Cardiac muscle cell (in vitro differentiated cells and primary cell): ENCODE results near the gene B2M. TPM values are rescaled to one million over a fixed set of nuclear protein-coding genes. Genes with fewer than 3 reads are reported as not detected.
A peak's percentile ranks its signal among the peaks of the same experiment; 100 is the strongest.

ENCODE experiments used
- DNase-seq, 2 donors: peaks; one replicate each; pipeline versions ENCODE4 v3.0.0 to v3.0.0-alpha.2; 2010 to 2017; ENCODE audit warnings: low read depth in 1 of 2, low spot score in 1 of 2
- H3K27ac ChIP-seq: fragments of 200-600 bp; sonication (generic); 2 replicates; pipeline ENCODE4 v1.5.1; 2016
- H3K27me3 ChIP-seq: fragments of 200-600 bp; sonication (generic); 2 replicates; pipeline ENCODE4 v1.6.0; 2016; ENCODE audit warnings: control low read depth
- H3K36me3 ChIP-seq: fragments of 200-600 bp; sonication (generic); 2 replicates; pipeline ENCODE4 v1.5.1; 2016; ENCODE audit warnings: control low read depth
- H3K4me1 ChIP-seq: fragments of 200-600 bp; sonication (generic); 2 replicates; pipeline ENCODE4 v1.8.1; 2017; ENCODE audit warnings: low read depth, mild to moderate bottlenecking, mixed run types
- H3K4me3 ChIP-seq: fragments of 200-600 bp; sonication (generic); 2 replicates; pipeline ENCODE4 v1.5.1; 2016; ENCODE audit warnings: mild to moderate bottlenecking
- H3K9me3 ChIP-seq: fragments of 200-600 bp; sonication (generic); 2 replicates; pipeline ENCODE4 v1.5.1; 2017; ENCODE audit warnings: low read depth, mild to moderate bottlenecking, control low read depth
- CTCF ChIP-seq: IDR thresholded peaks from 2 replicates; pipeline ENCODE4 v1.5.1; 2012; ENCODE audit warnings: low read depth, mild to moderate bottlenecking, low read length
- polyA plus RNA-seq: library from polyadenylated mRNA; unstranded; fragments of >200 nt; fragmentation: Nextera tagmentation; extraction: Ambion mirVana; gene quantifications from 2 replicates; pipeline ENCODE4 v1.2.1, GENCODE V29; 2016
- total RNA-seq: library from RNA; depleted of rRNA; stranded (reverse); fragments of >200 nt; gene quantifications from 2 replicates; pipeline ENCODE4 v1.2.3, GENCODE V29; 2016

Gene B2M
- total and polyA plus RNA-seq, 2 experiments from 2014 or later = 170 to 759 TPM

DNA sequence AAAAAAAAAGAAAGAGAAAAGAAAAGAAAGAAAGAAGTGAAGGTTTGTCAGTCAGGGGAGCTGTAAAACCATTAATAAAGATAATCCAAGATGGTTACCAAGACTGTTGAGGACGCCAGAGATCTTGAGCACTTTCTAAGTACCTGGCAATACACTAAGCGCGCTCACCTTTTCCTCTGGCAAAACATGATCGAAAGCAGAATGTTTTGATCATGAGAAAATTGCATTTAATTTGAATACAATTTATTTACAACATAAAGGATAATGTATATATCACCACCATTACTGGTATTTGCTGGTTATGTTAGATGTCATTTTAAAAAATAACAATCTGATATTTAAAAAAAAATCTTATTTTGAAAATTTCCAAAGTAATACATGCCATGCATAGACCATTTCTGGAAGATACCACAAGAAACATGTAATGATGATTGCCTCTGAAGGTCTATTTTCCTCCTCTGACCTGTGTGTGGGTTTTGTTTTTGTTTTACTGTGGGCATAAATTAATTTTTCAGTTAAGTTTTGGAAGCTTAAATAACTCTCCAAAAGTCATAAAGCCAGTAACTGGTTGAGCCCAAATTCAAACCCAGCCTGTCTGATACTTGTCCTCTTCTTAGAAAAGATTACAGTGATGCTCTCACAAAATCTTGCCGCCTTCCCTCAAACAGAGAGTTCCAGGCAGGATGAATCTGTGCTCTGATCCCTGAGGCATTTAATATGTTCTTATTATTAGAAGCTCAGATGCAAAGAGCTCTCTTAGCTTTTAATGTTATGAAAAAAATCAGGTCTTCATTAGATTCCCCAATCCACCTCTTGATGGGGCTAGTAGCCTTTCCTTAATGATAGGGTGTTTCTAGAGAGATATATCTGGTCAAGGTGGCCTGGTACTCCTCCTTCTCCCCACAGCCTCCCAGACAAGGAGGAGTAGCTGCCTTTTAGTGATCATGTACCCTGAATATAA lies 2.0 kb downstream of the B2M start:
- Histone ChIP-seq H3K27me3 (no peaks in the 10 kb centered on the region), H3K4me3 (no peak overlapping the region), H3K27ac (no peak overlapping the region), H3K36me3 (peaks cover 28% of the 10 kb centered on the region), H3K9me3 (no peaks in the 10 kb centered on the region), H3K4me1 (peaks cover 31% of the 10 kb centered on the region)
- TF ChIP-seq CTCF = peak; percentile 37
- DNase-seq = peak in 1 of 2 donors; percentile 47

DNA sequence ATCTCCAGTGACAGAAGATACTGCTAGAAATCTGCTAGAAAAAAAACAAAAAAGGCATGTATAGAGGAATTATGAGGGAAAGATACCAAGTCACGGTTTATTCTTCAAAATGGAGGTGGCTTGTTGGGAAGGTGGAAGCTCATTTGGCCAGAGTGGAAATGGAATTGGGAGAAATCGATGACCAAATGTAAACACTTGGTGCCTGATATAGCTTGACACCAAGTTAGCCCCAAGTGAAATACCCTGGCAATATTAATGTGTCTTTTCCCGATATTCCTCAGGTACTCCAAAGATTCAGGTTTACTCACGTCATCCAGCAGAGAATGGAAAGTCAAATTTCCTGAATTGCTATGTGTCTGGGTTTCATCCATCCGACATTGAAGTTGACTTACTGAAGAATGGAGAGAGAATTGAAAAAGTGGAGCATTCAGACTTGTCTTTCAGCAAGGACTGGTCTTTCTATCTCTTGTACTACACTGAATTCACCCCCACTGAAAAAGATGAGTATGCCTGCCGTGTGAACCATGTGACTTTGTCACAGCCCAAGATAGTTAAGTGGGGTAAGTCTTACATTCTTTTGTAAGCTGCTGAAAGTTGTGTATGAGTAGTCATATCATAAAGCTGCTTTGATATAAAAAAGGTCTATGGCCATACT lies 4.0 kb downstream of the B2M start:
- TF ChIP-seq CTCF = no peak
- no peaks in the 10 kb centered on the region for H3K9me3 ChIP-seq
- peak overlapping the region; percentile 62 for H3K27ac ChIP-seq
- peaks cover 31% of the 10 kb centered on the region for H3K4me1 ChIP-seq
- no peaks in the 10 kb centered on the region for H3K27me3 ChIP-seq
- H3K36me3 ChIP-seq = peaks cover 31% of the 10 kb centered on the region
- H3K4me3 ChIP-seq = no peak overlapping the region
- DNase-seq = peak in 1 of 2 donors; percentile 20

GRCh38 chr15:44715797-44716334 lies 4.5 kb downstream of the B2M start:
- no peak for TF ChIP-seq CTCF
- Histone ChIP-seq H3K27me3 (no peaks in the 10 kb centered on the region), H3K4me1 (peaks cover 31% of the 10 kb centered on the region), H3K9me3 (no peaks in the 10 kb centered on the region), H3K36me3 (peaks cover 31% of the 10 kb centered on the region), H3K4me3 (no peak overlapping the region), H3K27ac (peak overlapping the region; percentile 62)
- DNase-seq = no peak

DNA sequence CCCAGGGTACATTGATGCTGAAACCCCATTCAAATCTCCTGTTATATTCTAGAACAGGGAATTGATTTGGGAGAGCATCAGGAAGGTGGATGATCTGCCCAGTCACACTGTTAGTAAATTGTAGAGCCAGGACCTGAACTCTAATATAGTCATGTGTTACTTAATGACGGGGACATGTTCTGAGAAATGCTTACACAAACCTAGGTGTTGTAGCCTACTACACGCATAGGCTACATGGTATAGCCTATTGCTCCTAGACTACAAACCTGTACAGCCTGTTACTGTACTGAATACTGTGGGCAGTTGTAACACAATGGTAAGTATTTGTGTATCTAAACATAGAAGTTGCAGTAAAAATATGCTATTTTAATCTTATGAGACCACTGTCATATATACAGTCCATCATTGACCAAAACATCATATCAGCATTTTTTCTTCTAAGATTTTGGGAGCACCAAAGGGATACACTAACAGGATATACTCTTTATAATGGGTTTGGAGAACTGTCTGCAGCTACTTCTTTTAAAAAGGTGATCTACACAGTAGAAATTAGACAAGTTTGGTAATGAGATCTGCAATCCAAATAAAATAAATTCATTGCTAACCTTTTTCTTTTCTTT lies 5.8 kb downstream of the B2M start:
- H3K27me3 ChIP-seq = no peaks in the 10 kb centered on the region
- no peak overlapping the region for H3K27ac ChIP-seq
- TF ChIP-seq CTCF = no peak

DNA sequence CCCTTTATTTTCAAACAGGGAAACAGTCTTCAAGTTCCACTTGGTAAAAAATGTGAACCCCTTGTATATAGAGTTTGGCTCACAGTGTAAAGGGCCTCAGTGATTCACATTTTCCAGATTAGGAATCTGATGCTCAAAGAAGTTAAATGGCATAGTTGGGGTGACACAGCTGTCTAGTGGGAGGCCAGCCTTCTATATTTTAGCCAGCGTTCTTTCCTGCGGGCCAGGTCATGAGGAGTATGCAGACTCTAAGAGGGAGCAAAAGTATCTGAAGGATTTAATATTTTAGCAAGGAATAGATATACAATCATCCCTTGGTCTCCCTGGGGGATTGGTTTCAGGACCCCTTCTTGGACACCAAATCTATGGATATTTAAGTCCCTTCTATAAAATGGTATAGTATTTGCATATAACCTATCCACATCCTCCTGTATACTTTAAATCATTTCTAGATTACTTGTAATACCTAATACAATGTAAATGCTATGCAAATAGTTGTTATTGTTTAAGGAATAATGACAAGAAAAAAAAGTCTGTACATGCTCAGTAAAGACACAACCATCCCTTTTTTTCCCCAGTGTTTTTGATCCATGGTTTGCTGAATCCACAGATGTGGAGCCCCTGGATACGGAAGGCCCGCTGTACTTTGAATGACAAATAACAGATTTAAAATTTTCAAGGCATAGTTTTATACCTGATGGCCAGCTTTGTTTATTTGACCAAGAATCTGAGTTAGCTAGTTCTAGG lies 7.0 kb downstream of the B2M start:
- no peak overlapping the region for H3K27ac ChIP-seq
- no peaks in the 10 kb centered on the region for H3K9me3 ChIP-seq
- H3K4me1 ChIP-seq = peaks cover 20% of the 10 kb centered on the region
- no peak for TF ChIP-seq CTCF
- no peaks in the 10 kb centered on the region for H3K27me3 ChIP-seq
- no peak for DNase-seq
- H3K36me3 ChIP-seq = peaks cover 31% of the 10 kb centered on the region
- H3K4me3 ChIP-seq = no peak overlapping the region

More for the DNA sequence above, 5.8 kb downstream of the B2M start:
- H3K4me1 ChIP-seq = peaks cover 31% of the 10 kb centered on the region
- no peak overlapping the region for H3K4me3 ChIP-seq
- no peaks in the 10 kb centered on the region for H3K9me3 ChIP-seq
- no peak for DNase-seq
- H3K36me3 ChIP-seq = peaks cover 31% of the 10 kb centered on the region
